Measurements from ENCODE around the gene CHRNB2. TPM values are rescaled to one million over a fixed set of nuclear protein-coding genes. Genes with fewer than 3 reads are reported as not detected.

CHRNB2 gene
- total and polyA plus RNA-seq, 9 of the 15 experiments (the other 6 are each of a cell fraction or from before 2014, with no cell fraction given), result 0.01 TPM; not detected in 8

DNA sequence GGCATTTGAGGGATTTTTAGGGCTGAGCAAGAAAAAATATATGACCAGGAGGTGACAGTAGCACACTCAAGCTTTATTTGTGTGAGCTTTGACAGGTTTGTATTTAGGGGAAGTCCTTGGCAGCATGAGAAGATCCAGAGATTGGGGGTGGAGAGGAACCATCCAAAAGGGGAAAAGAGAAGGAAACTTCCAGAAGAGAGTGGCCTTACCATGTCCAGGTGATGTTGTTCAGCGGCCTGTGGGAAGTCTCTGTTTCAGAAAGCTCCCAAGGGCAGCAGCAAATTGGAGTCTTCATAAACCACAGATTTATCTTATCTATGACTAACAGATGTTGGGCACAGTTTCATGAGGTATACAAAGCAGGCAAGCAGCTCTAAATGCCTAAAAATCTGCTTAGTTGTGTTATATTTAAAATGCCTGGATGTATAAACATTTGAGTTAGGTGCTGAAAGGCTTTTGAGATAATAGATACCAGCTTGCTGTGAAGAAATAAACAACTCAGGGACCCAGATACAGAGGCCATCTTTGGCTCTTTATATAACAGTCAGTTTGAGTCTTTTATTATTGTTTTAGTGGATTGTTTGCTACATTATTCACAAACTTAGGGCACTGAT, 61.6 kb downstream of the CHRNB2 start (continued):
- TF ChIP-seq MEF2D (tag; conservative IDR thresholded peaks at IDR 0.05; ENCODE audit: low read depth) (peak; percentile 89), PHB (CRISPR knock-in tag; IDR thresholded peaks at IDR 0.05) (no peak), KDM1A (IDR thresholded peaks at IDR 0.05) (peak; percentile 95), C11orf30 (IDR thresholded peaks at IDR 0.05; ENCODE audit: low read depth) (peak; percentile 80), MEF2A (IDR thresholded peaks at IDR 0.05; ENCODE audit: control insufficient read depth, low read depth, low read length) (0 out of 2 replicates have a peak, but pooled peaks have one; percentile 17), ZNF764 (CRISPR knock-in tag; IDR thresholded peaks at IDR 0.05; ENCODE audit: low read depth) (peak; percentile 79; the same call in 1 of the 2 replicates), RB1 (IDR thresholded peaks at IDR 0.05; ENCODE audit: low read depth) (peak; percentile 31; the same call in 1 of the 2 replicates), RCOR1 (IDR thresholded peaks at IDR 0.05; ENCODE audit: borderline replicate concordance in 1 of 2, low read depth in 2 of 2, low read length in 2 of 2) (peak; percentile 82 to 96), ZNF655 (CRISPR knock-in tag; IDR thresholded peaks at IDR 0.05) (no peak), SOX6 (IDR thresholded peaks at IDR 0.05) (peak; percentile 90), PRDM10 (IDR thresholded peaks at IDR 0.05; ENCODE audit: partially characterized antibody) (peak; percentile 70), ZNF584 (CRISPR knock-in tag; IDR thresholded peaks at IDR 0.05; ENCODE audit: low read depth) (peak; percentile 49; the same call in 1 of the 2 replicates), KDM4B (IDR thresholded peaks at IDR 0.05; ENCODE audit: borderline replicate concordance in 2 of 2, low read depth in 1 of 2) (no peak), PML (IDR thresholded peaks at IDR 0.05; ENCODE audit: low read length) (peak; percentile 82; the same call in 1 of the 2 replicates)
- TF ChIP-seq, protein P1, sequence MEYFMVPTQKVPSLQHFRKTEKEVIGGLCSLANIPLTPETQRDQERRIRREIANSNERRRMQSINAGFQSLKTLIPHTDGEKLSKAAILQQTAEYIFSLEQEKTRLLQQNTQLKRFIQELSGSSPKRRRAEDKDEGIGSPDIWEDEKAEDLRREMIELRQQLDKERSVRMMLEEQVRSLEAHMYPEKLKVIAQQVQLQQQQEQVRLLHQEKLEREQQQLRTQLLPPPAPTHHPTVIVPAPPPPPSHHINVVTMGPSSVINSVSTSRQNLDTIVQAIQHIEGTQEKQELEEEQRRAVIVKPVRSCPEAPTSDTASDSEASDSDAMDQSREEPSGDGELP (CRISPR knock-in tag; IDR thresholded peaks at IDR 0.05; ENCODE audit: borderline replicate concordance), result 0 out of 2 replicates have a peak, but pooled peaks have one; percentile 20
- TF ChIP-seq, protein P2, sequence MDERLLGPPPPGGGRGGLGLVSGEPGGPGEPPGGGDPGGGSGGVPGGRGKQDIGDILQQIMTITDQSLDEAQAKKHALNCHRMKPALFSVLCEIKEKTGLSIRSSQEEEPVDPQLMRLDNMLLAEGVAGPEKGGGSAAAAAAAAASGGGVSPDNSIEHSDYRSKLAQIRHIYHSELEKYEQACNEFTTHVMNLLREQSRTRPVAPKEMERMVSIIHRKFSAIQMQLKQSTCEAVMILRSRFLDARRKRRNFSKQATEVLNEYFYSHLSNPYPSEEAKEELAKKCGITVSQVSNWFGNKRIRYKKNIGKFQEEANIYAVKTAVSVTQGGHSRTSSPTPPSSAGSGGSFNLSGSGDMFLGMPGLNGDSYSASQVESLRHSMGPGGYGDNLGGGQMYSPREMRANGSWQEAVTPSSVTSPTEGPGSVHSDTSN (CRISPR knock-in tag; IDR thresholded peaks at IDR 0.05; ENCODE audit: low read depth), result no peak
- TF ChIP-seq, protein P2 (tag; conservative IDR thresholded peaks at IDR 0.05; ENCODE audit: low read depth), result peak; percentile 88
